Transverse colon (tissue), 4 donors: ENCODE data around the gene CASKIN2. TPM values are rescaled to one million over a fixed set of nuclear protein-coding genes. Genes with fewer than 3 reads are reported as not detected.

Source experiments
- DNase-seq: peaks from one replicate; pipeline ENCODE4 v3.0.0-alpha.2; 2019
- H3K27ac ChIP-seq, 4 donors: fragments of 200-600 bp; sonication (generic); 2 replicates each; pipeline ENCODE4 v1.5.1; 2016 to 2018; ENCODE audit warnings: inconsistent platforms in 4 of 4
- H3K27me3 ChIP-seq: fragments of 200-600 bp; sonication (generic); 2 replicates; pipeline ENCODE4 v1.5.1; 2017; ENCODE audit warnings: inconsistent platforms
- H3K36me3 ChIP-seq, 4 donors: fragments of 200-600 bp; sonication (generic); 2 replicates each; pipeline ENCODE4 v1.5.1; 2017 to 2019; ENCODE audit warnings: inconsistent platforms in 4 of 4
- H3K4me1 ChIP-seq, 4 donors: fragments of 200-600 bp; sonication (generic); 2 replicates each; pipeline ENCODE4 v1.5.1; 2017 to 2020; ENCODE audit warnings: inconsistent platforms in 4 of 4
- H3K4me3 ChIP-seq, 4 donors: fragments of 200-600 bp; sonication (generic); 1 replicate in 1 of 4; 2 replicates in 3 of 4; pipeline versions ENCODE4 v1.5.1 to v1.6.1; 2017 to 2019; ENCODE audit warnings: inconsistent platforms in 4 of 4
- H3K9me3 ChIP-seq, 2 donors: fragments of 200-600 bp; sonication (generic); 2 replicates each; pipeline ENCODE4 v1.5.1; 2017 to 2019; ENCODE audit warnings: inconsistent platforms in 2 of 2
- EP300 ChIP-seq: sonication (generic); formaldehyde crosslinking; IDR thresholded peaks from one replicate; pipeline ENCODE4 v1.6.1; 2017; ENCODE audit warnings: antibody characterized with exemption, low read depth
- POLR2A ChIP-seq: fragments of 450-650 bp; IDR thresholded peaks from one replicate; pipeline ENCODE4 v1.6.1; 2016; ENCODE audit warnings: antibody characterized with exemption, mild to moderate bottlenecking, moderate library complexity
- POLR2AphosphoS5 ChIP-seq, 3 donors: sonication (generic); formaldehyde crosslinking; IDR thresholded peaks; one replicate each; pipeline ENCODE4 v1.6.1; 2016; ENCODE audit warnings: antibody characterized with exemption in 3 of 3
- WGBS, 2 donors: methylation state at CpG; one replicate each; pipeline ENCODE4 v1.1.5; 2018; ENCODE audit warnings: low coverage in 1 of 2; 5-methylcytosine and 5-hydroxymethylcytosine counted together
- in situ Hi-C, 4 donors: fragments of 200-750 bp; cut with MboI; loops; one replicate each; pipeline versions ENCODE4 v1.15.0 to v1.15.1; 2017; ENCODE audit warnings: low sequenced_read_pairs in 3 of 4, low pct_ligation_motif_present in 1 of 4, low pct_unique_long_range_greater_than_20kb in 1 of 4
- intact Hi-C: fragments of 100-400 bp; cut with DNase I; formaldehyde crosslinking; loops from one replicate; pipeline ENCODE4 v1.15.1; 2023; ENCODE audit warnings: low total_unique reads
- total RNA-seq, 4 donors: library from RNA; depleted of rRNA; stranded (reverse); fragments of >200 nt; gene quantifications; one replicate each; pipeline ENCODE4 v1.1.0, GENCODE V29; 2016
- TF ChIP-seq, protein P1 (sequence below), 5 experiments: fragments of 200-600 bp in 3 of 5; fragments of 450-650 bp in 2 of 5; sonication (generic) in 3 of 5; IDR thresholded peaks; 1 replicate in 2 of 5; 2 replicates in 3 of 5; pipeline ENCODE4 v1.5.1; 2016 to 2017; ENCODE audit warnings: antibody characterized with exemption in 5 of 5, inconsistent platforms in 3 of 5, mild to moderate bottlenecking in 2 of 5, moderate library complexity in 1 of 5

CASKIN2 gene
- total RNA-seq, 4 donors from 2014 or later, result 16.5 to 128 (median 24.8) TPM

- Histone ChIP-seq H3K27me3 (no peaks in the 10 kb centered on the region), H3K27ac (no peak overlapping the region), H3K36me3 (peaks cover 0 to 18% (median 7%) of the 10 kb centered on the region in 4 donors), H3K4me1 (peaks cover 0 to 13% (median 8%) of the 10 kb centered on the region in 4 donors), H3K4me3 (no peak overlapping the region), H3K9me3 (no peaks in the 10 kb centered on the region)
- in situ Hi-C loops (loop anchor here in 1 of 4 donors (10.0 kb wide), 1 partner anchor 70 kb away; no protein-coding TSS in a partner anchor), intact Hi-C loops (no loop called here)
- 50 to 92% methylated on average over 1 to 14 of the region's 14 CpGs for WGBS, 2 donors
- DNase-seq, result no peak
- no peak for TF ChIP-seq POLR2A
- TF ChIP-seq EP300, result no peak
- TF ChIP-seq POLR2AphosphoS5 (IDR thresholded peaks at IDR 0.05), result no peak
- TF ChIP-seq, protein P1, sequence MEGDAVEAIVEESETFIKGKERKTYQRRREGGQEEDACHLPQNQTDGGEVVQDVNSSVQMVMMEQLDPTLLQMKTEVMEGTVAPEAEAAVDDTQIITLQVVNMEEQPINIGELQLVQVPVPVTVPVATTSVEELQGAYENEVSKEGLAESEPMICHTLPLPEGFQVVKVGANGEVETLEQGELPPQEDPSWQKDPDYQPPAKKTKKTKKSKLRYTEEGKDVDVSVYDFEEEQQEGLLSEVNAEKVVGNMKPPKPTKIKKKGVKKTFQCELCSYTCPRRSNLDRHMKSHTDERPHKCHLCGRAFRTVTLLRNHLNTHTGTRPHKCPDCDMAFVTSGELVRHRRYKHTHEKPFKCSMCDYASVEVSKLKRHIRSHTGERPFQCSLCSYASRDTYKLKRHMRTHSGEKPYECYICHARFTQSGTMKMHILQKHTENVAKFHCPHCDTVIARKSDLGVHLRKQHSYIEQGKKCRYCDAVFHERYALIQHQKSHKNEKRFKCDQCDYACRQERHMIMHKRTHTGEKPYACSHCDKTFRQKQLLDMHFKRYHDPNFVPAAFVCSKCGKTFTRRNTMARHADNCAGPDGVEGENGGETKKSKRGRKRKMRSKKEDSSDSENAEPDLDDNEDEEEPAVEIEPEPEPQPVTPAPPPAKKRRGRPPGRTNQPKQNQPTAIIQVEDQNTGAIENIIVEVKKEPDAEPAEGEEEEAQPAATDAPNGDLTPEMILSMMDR (IDR thresholded peaks at IDR 0.05), result no peak
These were observed 20.9 kb downstream of the CASKIN2 start for GRCh38 chr17:75494326-75494877.

- TF ChIP-seq EP300, result no peak
- TF ChIP-seq POLR2A, result no peak
- TF ChIP-seq, protein P1 (IDR thresholded peaks at IDR 0.05), result no peak
- no peak for TF ChIP-seq POLR2AphosphoS5 (IDR thresholded peaks at IDR 0.05)
- intact Hi-C loops, result no loop called here
- no peaks in the 10 kb centered on the region for H3K27me3 ChIP-seq
- H3K27ac ChIP-seq, result no peak overlapping the region
- DNase-seq, result no peak
- peaks cover 0 to 18% (median 7%) of the 10 kb centered on the region in 4 donors for H3K36me3 ChIP-seq
- in situ Hi-C loops, result loop anchor here in 1 of 4 donors (10.0 kb wide), 1 partner anchor 69 kb away; no protein-coding TSS in a partner anchor
- no peak overlapping the region for H3K4me3 ChIP-seq
- peaks cover 0 to 14% (median 8%) of the 10 kb centered on the region in 4 donors for H3K4me1 ChIP-seq
- 94% methylated on average over 23 of the region's 23 CpGs; no CpG with 5 or more reads in 1 of the 2 donors for WGBS, 2 donors
- no peaks in the 10 kb centered on the region for H3K9me3 ChIP-seq
These were observed 21.7 kb downstream of the CASKIN2 start for GRCh38 chr17:75493476-75494129.

GRCh38 chr17:75492555-75493168 lies 22.7 kb downstream of the CASKIN2 start:
- Histone ChIP-seq H3K4me1 (peaks cover 0 to 21% (median 9%) of the 10 kb centered on the region in 4 donors), H3K27ac (no peak overlapping the region), H3K4me3 (no peak overlapping the region), H3K36me3 (peaks cover 0 to 18% (median 7%) of the 10 kb centered on the region in 4 donors), H3K9me3 (no peaks in the 10 kb centered on the region), H3K27me3 (no peaks in the 10 kb centered on the region)
- no peak for DNase-seq
- intact Hi-C loops, result no loop called here
- 91% methylated on average over 23 of the region's 23 CpGs; no CpG with 5 or more reads in 1 of the 2 donors for WGBS, 2 donors
- in situ Hi-C loops, result loop anchor here in 1 of 4 donors (10.0 kb wide), 1 partner anchor 68 kb away; no protein-coding TSS in a partner anchor
- no peak for TF ChIP-seq POLR2A
- TF ChIP-seq EP300, result no peak
- TF ChIP-seq, protein P1 (IDR thresholded peaks at IDR 0.05), result no peak
- no peak for TF ChIP-seq POLR2AphosphoS5 (IDR thresholded peaks at IDR 0.05)

DNA sequence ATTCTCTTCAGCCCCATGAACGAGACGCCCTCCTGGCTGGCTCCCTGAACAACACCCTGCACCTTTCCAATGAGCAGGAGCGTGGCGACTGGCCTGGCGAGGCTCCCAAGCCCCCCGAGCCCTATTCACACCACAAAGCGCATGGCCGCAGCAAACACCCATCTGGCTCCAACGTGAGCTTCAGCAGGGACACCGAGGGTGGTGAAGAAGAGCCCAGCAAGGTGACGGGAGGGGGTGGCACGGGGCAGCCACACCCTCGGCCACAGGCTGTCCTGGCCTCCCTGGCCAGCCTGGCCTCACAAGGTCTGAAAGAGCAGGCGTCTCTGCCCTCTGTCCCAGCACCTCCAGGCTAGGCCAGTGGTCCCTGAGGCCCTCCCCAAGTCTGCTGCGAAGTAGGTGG lies 23.7 kb downstream of the CASKIN2 start:
- peaks cover 0 to 29% (median 12%) of the 10 kb centered on the region in 4 donors for H3K4me1 ChIP-seq
- in situ Hi-C loops (loop anchor here in 1 of 4 donors (10.0 kb wide), 1 partner anchor 67 kb away; no protein-coding TSS in a partner anchor), intact Hi-C loops (no loop called here)
- H3K36me3 ChIP-seq, result peaks cover 0 to 18% (median 6%) of the 10 kb centered on the region in 4 donors
- no peaks in the 10 kb centered on the region for H3K9me3 ChIP-seq
- WGBS, 2 donors, result 92% methylated on average over 15 of the region's 15 CpGs; no CpG with 5 or more reads in 1 of the 2 donors
- H3K27ac ChIP-seq, result no peak overlapping the region
- DNase-seq, result no peak
- no peaks in the 10 kb centered on the region for H3K27me3 ChIP-seq
- TF ChIP-seq POLR2AphosphoS5 (IDR thresholded peaks at IDR 0.05), result no peak
- no peak for TF ChIP-seq POLR2A
- TF ChIP-seq EP300, result no peak
- TF ChIP-seq, protein P1 (IDR thresholded peaks at IDR 0.05), result no peak
- H3K4me3 ChIP-seq, result no peak overlapping the region
